Skeletal muscle cell (primary cell): Measurements from ENCODE around the gene MSL2.
"Not testable (repeated sequence)": the region's sequence is repeated elsewhere in the genome, so short reads cannot be mapped to it uniquely, and the experiment has no call there.

ENCODE experiments used
- DNase-seq: peaks from one replicate; pipeline ENCODE4 v3.0.0-alpha.2; 2010; ENCODE audit warnings: low read depth
- H3K4me3 ChIP-seq: 2 replicates; pipeline ENCODE4 v1.5.1; 2011; ENCODE audit warnings: low read depth, mild to moderate bottlenecking, control low read depth, low read length, moderate library complexity

MSL2 gene

DNA sequence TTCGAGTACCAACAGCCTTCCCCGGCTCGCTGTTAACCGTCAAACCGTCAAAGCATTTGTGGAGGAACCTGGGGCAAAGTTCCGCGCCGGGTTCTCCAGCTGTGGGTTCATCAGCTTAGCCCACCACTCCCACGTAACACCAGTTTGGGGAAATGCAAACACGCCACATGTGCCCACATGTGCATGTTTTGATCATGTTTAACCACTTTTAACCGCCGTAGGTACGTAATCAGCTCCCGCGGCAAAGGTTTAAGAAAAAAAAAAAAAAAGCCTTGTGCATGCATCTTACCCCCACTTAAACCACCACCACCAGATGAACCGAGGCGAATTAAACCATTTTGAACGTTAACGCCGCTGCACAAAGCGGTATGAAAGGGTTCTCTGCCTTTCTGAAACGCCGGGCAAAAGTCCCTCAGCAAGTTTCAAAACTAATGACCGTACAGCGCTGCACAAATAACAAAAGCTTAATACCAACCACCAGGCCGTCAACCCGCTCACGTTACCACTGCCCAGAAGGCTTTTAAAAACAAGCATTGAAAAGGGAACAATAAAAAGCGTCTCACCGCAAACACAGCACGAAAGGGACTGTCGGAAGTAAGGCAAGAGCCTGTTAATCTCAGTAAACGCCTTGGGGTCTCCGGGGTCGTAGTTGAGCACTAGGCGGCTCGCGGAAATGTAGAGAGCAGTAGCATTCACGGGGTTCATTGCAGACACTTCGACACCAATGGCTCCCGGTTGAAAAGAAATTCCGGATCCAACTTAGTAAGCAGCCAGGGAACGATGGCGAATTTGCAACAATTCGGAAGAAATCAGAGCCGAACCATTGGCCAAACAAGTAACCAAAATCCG is 1.5 kb downstream of the MSL2 start:
- peak overlapping the region; percentile 92 for H3K4me3 ChIP-seq
- no peak for DNase-seq

DNA sequence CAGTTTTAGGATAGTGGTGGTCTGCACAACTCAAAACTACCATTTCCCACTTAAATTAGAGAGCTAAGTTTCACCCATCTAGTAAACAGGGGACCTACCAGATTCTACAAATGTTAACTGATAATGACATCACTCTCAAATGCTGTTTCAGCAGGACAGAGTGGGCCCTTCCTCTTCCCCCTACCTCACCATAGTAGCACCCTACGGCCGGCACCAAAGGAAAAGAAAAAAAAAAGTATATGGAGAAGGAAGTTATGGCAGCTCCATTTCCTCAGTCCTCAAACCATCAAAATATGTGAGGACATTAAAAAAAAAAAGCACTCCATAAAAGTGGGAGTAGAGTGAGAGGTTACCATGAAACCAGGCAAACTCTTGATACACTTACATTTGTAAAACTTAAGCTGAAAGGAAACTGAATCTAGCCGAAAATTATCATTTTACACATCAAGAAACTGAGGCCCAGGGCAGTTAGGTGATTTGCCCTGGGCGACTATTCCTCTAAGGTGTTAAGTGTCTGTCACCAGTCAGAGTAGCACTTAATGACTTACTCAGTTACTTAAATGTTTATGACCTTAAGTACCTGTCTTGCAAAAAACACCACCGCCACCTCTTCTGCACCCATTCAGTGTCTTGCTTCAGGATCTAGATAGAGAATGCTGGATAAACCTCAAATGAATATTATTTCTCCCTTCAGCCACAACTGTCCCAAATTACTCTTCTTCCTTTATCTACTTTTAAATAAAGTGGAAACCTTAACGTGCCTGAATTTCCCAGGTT is 2.7 kb downstream of the MSL2 start:
- H3K4me3 ChIP-seq: peak overlapping the region; percentile 92
- DNase-seq: no peak

DNA sequence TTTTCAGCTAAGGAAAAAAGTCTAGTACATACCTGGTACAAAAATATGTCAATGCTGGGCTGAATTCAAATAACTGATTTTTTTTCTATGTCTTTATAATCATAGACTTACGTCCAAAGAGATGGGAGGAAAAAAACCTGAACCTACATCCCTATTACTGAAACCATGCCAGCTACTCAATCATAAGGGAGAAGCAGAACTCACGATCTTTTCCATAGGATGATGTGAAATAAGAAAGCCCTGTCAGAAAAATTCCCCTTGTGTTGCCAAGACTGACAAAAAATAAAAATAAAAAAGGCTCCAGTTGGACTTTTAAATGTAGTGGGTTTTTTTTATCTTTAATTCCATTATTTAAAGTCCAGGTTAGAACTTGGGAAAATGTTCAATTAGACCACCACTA is 3.3 kb downstream of the MSL2 start:
- no peak for DNase-seq
- H3K4me3 ChIP-seq: peak overlapping the region; percentile 92

DNA sequence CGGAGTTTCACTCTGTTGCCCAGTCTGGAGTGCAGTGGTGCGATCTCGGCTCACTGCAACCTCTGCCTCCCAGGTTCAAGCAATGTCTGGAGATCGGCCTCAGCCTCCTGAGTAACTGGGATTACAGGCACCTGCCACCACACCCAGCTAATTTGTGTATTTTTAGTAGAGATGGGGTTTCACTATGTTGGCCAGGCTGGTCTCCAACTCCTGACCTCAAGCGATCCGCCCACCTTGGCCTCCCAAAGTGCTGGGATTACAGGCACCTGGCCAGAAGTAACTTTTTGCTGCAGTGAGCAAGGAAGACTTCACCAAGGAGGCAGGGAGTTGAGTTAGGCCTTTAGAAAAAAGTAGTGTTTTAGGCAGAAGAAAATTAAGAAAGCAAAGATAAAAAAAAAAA is 3.9 kb downstream of the MSL2 start:
- not testable (repeated sequence) for DNase-seq
- H3K4me3 ChIP-seq: peak overlapping the region; percentile 92

DNA sequence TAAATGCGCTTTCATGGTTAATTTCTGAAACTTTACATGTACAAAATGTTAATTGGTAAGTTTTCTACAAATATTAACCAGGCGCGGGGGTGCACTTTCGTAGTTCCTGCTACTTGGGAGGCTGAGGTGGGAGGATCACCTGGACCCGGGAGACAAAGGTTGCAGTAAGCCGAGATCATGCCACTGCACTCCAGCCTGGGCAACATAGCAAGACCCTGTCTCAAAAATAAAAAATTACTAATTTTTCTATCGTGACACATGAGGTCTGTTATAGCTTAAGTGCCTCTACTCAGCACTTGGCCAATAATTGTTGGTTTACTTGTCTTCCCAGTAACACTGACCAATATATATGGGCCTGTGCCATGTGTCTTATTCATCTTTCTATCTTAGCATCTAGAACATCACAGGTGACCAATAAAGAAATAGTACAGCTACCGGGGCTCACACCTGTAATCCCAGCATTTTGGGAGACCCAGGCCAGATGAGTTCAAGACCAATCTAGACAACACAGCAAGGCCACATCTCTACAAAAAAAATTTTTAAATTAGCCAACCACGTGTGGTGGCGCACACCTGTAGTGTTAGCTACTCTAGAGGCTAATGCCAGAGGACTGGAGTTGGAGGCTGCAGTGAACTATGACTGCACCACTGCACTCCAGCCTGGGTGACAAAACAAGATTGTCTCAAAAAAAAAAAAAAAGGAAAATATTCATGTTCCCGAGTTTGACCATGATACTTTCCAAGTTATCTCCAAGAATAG is 6.1 kb downstream of the MSL2 start:
- H3K4me3 ChIP-seq: no peak overlapping the region
- no peak for DNase-seq

DNA sequence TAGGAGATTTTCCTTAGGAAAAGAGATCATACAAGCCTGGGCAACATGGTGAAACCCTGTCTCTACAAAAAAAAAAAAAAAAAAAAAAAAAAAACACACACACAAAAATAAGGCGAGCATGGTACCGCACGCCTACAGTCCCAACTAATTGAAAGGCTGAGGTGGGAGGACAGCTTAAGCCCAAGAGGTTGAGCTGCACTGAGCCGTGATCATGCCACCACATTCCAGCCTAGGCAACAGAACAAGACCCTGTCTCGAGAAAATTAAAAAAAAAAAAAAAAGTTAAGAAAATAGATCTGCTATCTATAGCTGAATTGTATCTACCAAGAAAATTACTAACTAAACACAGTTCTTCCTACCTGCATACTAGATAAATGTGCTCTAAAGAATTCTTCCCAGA is 7.1 kb downstream of the MSL2 start:
- no peak for DNase-seq
- no peak overlapping the region for H3K4me3 ChIP-seq

DNA sequence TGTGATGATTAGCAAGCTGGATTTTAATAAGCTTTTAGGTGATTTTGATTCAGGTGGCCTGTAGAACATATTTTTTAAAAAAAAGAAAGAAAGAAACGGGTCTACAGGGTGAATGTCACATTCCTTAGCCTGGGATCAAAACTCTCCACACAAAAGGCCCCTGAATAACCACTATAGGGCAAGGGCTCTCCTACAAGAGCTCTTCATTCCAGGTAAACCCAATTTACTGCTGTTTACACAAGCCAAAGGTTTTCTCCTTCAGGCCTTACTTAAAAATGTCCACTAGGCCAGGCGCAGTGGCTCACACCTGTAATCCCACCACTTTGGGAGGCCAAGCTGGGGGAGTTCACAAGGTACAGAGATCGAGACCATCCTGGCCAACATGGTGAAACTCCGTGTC is 8.3 kb downstream of the MSL2 start:
- no peak overlapping the region for H3K4me3 ChIP-seq
- no peak for DNase-seq

DNA sequence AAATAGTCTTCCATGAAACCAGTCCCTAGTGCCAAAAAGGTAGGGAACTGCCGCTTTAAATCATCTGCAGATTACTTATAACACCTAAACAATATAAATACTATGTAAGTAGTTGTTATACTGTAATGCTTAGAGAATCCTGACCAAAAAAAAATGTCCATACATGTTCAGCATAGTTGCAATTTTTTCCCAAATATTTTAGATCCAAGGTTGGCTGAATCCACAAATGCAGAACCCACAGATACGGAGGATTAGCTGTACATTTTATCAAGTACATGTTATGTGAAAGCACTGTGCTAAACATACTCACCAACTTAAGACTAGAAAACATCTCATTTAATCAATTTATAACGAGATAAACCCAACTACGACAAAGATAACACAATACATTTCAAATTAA is 9.3 kb downstream of the MSL2 start:
- no peak for DNase-seq
- H3K4me3 ChIP-seq: no peak overlapping the region

DNA sequence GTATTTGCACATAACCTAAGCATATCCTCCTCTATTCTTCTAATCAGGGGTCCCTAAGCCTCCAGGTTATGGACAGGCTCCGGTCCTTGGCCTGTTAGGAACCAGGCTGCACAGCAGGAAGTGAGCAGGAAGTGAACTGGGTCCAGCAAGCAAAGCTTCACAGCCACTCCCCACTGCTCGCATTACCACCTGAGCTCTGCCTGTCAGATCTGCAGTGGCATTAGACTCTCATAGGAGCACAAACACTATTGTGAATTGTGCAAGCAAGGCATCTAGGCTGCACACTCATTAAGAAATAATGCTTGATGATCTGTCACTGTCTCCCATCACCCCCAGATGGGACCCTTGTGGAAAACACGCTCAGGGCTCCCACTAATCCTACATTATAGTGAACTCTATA is 9.8 kb downstream of the MSL2 start:
- no peak overlapping the region for H3K4me3 ChIP-seq
- DNase-seq: no peak

DNA sequence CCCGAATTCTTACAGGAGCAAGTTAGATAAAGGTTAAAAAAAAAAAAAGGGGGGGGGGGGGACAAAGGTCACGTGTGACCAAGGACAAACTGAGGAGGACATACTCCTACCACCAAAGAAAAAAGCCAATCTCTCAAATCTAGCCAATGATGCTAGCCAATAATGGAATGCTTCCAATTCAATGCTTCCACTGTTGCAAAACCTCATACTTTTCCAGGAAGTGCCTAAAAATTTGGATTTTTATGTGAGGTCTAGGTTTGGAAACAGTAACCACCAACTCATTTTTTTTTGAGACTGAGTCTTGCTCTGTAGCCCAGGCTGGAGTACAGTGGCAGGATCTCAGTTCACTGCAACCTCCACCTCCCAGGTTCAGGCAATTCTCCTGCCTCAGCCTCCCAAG is 11.4 kb downstream of the MSL2 start:
- no peak for DNase-seq
- H3K4me3 ChIP-seq: no peak overlapping the region

DNA sequence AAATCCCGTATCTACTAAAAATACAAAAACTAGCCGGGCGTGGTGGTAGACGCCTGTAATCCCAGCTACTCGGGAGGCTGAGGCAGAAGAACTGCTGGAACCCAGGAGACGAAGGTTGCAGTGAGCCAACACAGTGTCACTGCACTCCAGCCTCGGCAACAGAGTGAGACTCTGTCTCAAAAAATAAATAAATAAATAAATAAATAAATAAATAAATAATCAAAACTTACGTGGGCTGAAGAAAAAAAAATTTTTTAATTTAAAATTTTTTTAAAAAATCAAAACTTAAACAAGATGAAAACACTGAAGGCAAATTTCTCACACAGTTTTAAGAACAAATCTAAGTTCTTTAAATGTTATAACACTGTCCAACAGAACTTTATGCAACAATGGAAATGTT is 14.4 kb downstream of the MSL2 start:
- H3K4me3 ChIP-seq: no peak overlapping the region
- no peak for DNase-seq

DNA sequence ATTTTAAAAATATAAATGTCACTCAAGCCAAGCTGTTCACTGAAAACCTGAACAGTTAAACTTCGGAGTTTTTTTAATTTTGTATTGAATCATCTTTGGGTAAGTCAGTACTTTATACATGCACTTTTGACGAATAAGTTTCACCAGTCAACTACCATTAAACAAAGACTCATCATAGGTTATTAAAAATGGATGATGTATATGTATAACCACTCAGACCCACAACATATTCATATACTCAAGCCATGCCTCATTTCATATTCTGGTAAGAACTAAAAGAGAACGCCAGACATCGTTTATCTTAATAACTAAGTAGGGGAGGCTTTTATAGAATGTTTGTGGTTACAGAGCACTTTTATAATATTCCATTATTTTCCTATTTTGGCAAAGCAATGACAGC is 18.3 kb downstream of the MSL2 start:
- H3K4me3 ChIP-seq: no peak overlapping the region
- no peak for DNase-seq

DNA sequence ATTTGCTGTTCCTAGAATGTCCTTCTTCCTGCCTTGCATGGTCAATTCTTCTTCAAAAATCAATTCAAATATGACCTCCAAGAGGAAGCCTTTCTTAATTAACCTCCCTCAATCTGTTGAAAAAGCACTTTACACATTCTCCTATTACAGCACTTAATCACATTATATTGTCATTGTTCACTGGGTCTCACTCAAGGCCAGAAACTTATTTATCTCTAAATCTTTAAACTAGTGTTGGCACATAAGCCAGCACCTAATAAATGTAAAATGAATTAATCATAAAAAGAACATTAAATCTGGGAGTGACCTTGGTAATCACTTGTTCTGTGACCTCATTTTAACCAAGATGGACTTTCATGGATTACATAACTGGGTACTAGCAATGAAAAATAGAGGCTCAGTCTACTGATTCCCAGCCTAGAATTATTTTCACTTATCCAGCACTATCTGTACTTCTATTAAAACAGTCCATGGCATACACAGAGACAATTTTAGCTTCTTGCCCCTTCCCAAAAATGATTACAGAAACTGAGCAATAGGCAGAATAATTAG is 22.1 kb downstream of the MSL2 start:
- no peak for DNase-seq
- no peak overlapping the region for H3K4me3 ChIP-seq

DNA sequence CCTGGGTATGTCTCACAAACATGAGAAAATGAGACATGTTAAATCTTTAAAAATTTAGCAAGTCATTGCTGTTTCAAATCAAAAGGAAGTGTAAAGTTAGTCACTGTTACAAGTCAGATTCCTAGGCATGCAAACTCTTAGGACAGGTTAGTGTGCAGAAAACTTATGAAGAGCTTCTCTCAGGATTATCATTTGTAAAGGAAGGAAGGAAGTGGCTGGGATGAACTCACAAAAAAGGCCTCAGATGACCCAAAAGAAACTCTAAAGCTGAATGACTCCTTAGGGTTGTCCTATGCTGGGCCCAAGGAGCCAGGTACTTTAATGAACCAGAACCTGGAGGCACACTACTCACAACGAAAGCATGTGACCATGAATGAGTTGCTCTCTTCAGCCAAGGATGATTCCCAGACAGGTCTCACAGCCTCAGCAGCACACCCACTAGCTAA is 25.0 kb downstream of the MSL2 start:
- no peak for DNase-seq
- H3K4me3 ChIP-seq: no peak overlapping the region

DNA sequence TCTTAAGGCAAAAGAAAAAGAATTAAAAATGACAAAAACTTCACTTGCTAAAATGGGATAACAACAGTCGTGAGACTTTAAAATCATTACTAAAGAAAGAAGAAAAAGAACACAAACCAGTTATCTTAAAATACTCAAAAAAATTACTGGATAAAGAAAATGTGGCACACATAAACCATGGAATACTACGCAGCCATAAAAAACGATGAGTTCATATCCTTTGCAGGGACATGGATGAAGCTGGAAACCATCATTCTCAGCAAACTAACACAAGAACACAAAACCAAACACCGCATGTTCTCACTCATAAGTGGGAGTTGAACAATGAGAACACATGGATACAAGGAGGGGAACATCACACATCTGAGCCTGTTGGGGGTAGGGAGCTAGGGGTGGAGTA is 27.9 kb downstream of the MSL2 start:
- H3K4me3 ChIP-seq: not testable (repeated sequence)

DNA sequence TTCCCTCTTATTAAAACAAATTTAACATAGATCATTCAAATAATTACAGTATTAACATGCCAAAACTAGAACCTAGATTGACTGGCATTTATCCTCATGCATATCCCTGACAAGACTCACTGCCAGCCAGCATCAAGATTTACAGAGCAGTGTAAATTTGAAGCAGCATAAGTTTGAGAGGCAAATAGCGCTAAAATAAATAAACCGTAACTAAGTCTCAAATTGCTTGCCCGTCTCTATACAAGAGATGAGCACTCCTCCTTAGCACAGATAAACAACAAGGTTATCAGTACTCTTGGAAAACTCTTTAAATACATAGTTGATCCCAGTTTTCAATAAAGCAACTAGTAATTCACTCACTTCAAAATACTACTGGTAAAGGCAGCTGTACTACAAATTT is 29.6 kb downstream of the MSL2 start:
- no peak for DNase-seq
- H3K4me3 ChIP-seq: no peak overlapping the region

More for the DNA sequence above, 27.9 kb downstream of the MSL2 start:
- DNase-seq: not testable (repeated sequence)

DNA sequence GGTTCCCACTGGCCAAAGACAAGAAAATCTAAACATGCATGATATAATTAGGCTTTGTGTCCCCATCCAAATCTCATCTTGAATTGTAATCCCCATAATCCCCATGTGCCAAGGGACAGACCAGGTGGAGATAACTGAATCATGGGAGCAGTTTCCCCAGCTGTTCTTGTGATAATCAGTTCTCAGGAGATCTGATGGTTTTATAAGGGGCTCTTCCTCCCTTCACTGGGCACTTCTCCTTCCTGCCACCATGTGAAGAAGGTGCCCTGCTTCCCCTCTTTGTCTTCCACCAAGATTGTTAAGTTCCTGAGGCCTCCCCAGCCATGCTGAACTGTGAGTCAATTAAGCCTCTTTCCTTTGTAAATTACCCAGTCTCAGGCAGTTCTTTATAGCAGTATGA is 32.5 kb downstream of the MSL2 start:
- not testable (repeated sequence) for H3K4me3 ChIP-seq, DNase-seq

DNA sequence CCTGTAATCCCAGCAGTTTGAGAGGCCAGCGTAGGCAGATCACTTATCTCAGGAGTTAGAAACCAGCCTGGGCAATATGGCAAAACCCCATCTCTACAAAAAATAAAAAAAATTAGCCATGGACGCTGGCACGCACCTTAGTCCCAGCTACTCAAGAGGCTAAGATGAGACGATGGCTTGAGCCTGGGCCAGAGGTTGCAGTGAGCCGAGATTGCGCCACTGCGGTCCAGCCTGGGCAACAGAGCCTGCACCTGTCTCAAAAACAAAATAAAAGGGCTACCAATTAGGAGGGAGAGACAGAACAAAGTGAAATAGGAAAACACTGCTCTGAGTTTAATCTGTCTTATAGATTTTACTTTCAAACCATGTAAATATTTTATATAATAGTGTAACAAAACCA is 33.8 kb downstream of the MSL2 start:
- no peak for DNase-seq
- H3K4me3 ChIP-seq: no peak overlapping the region

DNA sequence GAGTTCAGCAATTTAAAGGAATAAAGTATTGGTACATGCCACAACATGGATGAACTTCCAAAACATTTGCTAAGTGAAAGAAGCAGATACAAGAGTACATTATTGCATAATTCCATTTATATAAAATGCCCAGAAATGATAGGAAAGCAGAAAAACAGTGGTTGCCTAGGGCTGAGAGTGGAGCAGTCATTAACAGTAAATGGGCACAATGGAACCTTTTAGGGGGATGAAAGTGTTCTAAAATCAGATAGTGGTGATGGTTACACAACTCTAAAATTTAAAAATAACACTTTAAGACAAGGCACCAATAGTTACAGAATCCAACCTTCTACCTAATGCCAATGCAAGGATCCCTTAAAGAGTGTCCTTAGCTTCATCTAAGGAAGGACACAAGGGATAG is 34.6 kb downstream of the MSL2 start:
- DNase-seq: no peak
- H3K4me3 ChIP-seq: no peak overlapping the region

DNA sequence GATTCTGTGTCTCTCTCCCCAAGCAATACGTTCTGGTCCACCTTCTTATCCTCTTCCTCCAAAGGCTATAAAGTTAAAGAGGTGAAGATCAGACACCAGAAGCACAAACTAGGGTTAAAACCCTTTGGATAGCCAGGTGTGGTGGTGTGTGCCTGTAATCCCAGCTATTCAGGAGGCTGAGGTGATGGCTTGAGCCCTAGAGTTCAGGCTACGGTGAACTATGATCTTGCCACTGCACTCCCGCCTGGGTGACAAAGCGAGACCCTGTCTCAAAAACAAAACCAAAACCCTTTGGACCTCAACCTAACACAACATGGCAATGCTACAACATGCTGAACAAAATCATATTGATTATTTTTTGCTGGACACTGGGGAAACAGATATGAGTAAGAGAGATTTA is 43.2 kb downstream of the MSL2 start:
- no peak for DNase-seq
- H3K4me3 ChIP-seq: no peak overlapping the region
